Neural progenitor cell (in vitro differentiated cells): Measurements from ENCODE around the gene LILRA6. TPM values are rescaled to one million over a fixed set of nuclear protein-coding genes. Genes with fewer than 3 reads are reported as not detected.
A peak's percentile ranks its signal among the peaks of the same experiment; 100 is the strongest.

Experiments
- DNase-seq: peaks from one replicate; pipeline ENCODE4 v3.0.0-alpha.2; 2016; ENCODE audit warnings: low spot score
- H2AFZ ChIP-seq: fragments of 200-600 bp; sonication (generic); replicated peaks from 2 replicates; pipeline ENCODE4 v1.6.1; 2016; ENCODE audit warnings: antibody characterized with exemption
- H3F3A ChIP-seq: fragments of 200-600 bp; sonication (generic); 2 replicates; pipeline ENCODE4 v1.6.1; 2016; ENCODE audit warnings: antibody characterized with exemption, low read depth
- H3K27ac ChIP-seq: fragments of 200-600 bp; sonication (generic); 2 replicates; pipeline ENCODE4 v1.5.1; 2016; ENCODE audit warnings: mild to moderate bottlenecking
- H3K27me3 ChIP-seq: fragments of 200-600 bp; sonication (generic); 2 replicates; pipeline ENCODE4 v1.6.1; 2016; ENCODE audit warnings: mild to moderate bottlenecking, moderate library complexity
- H3K36me3 ChIP-seq: fragments of 200-600 bp; sonication (generic); 2 replicates; pipeline ENCODE4 v1.5.1; 2016
- H3K4me1 ChIP-seq: fragments of 200-600 bp; sonication (generic); 2 replicates; pipeline ENCODE4 v1.6.1; 2016; ENCODE audit warnings: mixed run types
- H3K4me2 ChIP-seq: fragments of 200-600 bp; sonication (generic); 2 replicates; pipeline ENCODE4 v1.6.1; 2016
- H3K4me3 ChIP-seq: fragments of 200-600 bp; sonication (generic); 2 replicates; pipeline ENCODE4 v1.5.1; 2016
- H3K79me2 ChIP-seq: fragments of 200-600 bp; sonication (generic); 2 replicates; pipeline ENCODE4 v1.6.1; 2016; ENCODE audit warnings: low read depth
- H3K9ac ChIP-seq: fragments of 200-600 bp; sonication (generic); 2 replicates; pipeline ENCODE4 v1.6.1; 2016
- H3K9me3 ChIP-seq: fragments of 200-600 bp; sonication (generic); 2 replicates; pipeline ENCODE4 v1.5.1; 2016; ENCODE audit warnings: low read depth
- H4K20me1 ChIP-seq: fragments of 200-600 bp; sonication (generic); 2 replicates; pipeline ENCODE4 v1.6.1; 2016; ENCODE audit warnings: low read depth
- H3K27ac Mint-ChIP-seq: 3 replicates; pipeline ENCODE4 v1.8.0; 2021; ENCODE audit warnings: mixed read lengths
- H3K27me3 Mint-ChIP-seq: 2 replicates; pipeline ENCODE4 v1.8.0; 2022; ENCODE audit warnings: low read depth, mild to moderate bottlenecking, inconsistent platforms, moderate library complexity, mixed read lengths; ENCODE audit not compliant: insufficient read depth
- H3K36me3 Mint-ChIP-seq: 3 replicates; pipeline ENCODE4 v1.8.0; 2021; ENCODE audit warnings: mixed read lengths
- H3K4me1 Mint-ChIP-seq: 3 replicates; pipeline ENCODE4 v1.8.0; 2021; ENCODE audit warnings: mixed read lengths
- H3K4me3 Mint-ChIP-seq: 3 replicates; pipeline ENCODE4 v1.8.0; 2021; ENCODE audit warnings: mild to moderate bottlenecking, moderate library complexity, mixed read lengths
- H3K9me3 Mint-ChIP-seq: 3 replicates; pipeline ENCODE4 v1.8.0; 2020; ENCODE audit warnings: mixed read lengths
- CTCF ChIP-seq: fragments of 200-600 bp; sonication (generic); IDR thresholded peaks from 2 replicates; pipeline ENCODE4 v1.5.1; 2017; ENCODE audit warnings: antibody characterized with exemption, mild to moderate bottlenecking
- EZH2 ChIP-seq: fragments of 200-600 bp; sonication (generic); IDR thresholded peaks from 2 replicates; pipeline ENCODE4 v1.6.1; 2017; ENCODE audit warnings: antibody characterized with exemption, mild to moderate bottlenecking, moderate library complexity
- EZH2phosphoT487 ChIP-seq: fragments of 200-600 bp; sonication (generic); IDR thresholded peaks from 2 replicates; pipeline ENCODE4 v1.6.1; 2017; ENCODE audit warnings: antibody characterized with exemption
- total RNA-seq: library from RNA; depleted of rRNA; stranded (reverse); fragments of >200 nt; gene quantifications from 2 replicates; pipeline ENCODE4 v1.2.3, GENCODE V29; 2015; ENCODE audit warnings: low replicate concordance

The LILRA6 gene
- total RNA-seq, 1 donor from 2014 or later, result not detected

GRCh38 chr19:54193011-54193410 lies 49.6 kb downstream of the LILRA6 start:
- H3K9me3 Mint-ChIP-seq, result no peaks in the 10 kb centered on the region
- H3K27ac Mint-ChIP-seq, result no peak overlapping the region
- Histone ChIP-seq H3K27ac (no peak overlapping the region), H3K9me3 (no peaks in the 10 kb centered on the region), H3K27me3 (no peaks in the 10 kb centered on the region), H3K4me2 (no peak overlapping the region), H3F3A (peaks cover 21% of the 10 kb centered on the region), H3K4me3 (no peak overlapping the region), H4K20me1 (peaks cover 14% of the 10 kb centered on the region), H3K4me1 (peaks cover 15% of the 10 kb centered on the region), H3K36me3 (peaks cover 4% of the 10 kb centered on the region), H3K79me2 (peaks cover 29% of the 10 kb centered on the region), H3K9ac (no peak overlapping the region), H2AFZ (no peak overlapping the region)
- peaks cover 16% of the 10 kb centered on the region for H3K27me3 Mint-ChIP-seq
- no peak for TF ChIP-seq CTCF
- TF ChIP-seq EZH2phosphoT487, result no peak
- no peak for TF ChIP-seq EZH2
- DNase-seq, result no peak
- peak overlapping the region; percentile 92 for H3K4me3 Mint-ChIP-seq
- peaks cover 13% of the 10 kb centered on the region for H3K4me1 Mint-ChIP-seq
- H3K36me3 Mint-ChIP-seq, result peaks cover 13% of the 10 kb centered on the region

GRCh38 chr19:54191811-54192453 lies 50.7 kb downstream of the LILRA6 start:
- no peaks in the 10 kb centered on the region for H3K27me3 ChIP-seq
- peak overlapping the region; percentile 76 for H3K9ac ChIP-seq
- DNase-seq, result no peak
- H3K79me2 ChIP-seq, result peaks cover 37% of the 10 kb centered on the region
- peaks cover 14% of the 10 kb centered on the region for H3K36me3 Mint-ChIP-seq
- H3K4me3 Mint-ChIP-seq, result peak overlapping the region; percentile 92
- peak overlapping the region; percentile 88 for H3K4me3 ChIP-seq
- peaks cover 21% of the 10 kb centered on the region for H3F3A ChIP-seq
- H4K20me1 ChIP-seq, result peaks cover 21% of the 10 kb centered on the region
- H3K27ac Mint-ChIP-seq, result no peak overlapping the region
- H3K27me3 Mint-ChIP-seq, result peaks cover 21% of the 10 kb centered on the region
- H3K4me1 ChIP-seq, result peaks cover 16% of the 10 kb centered on the region
- H3K9me3 ChIP-seq, result no peaks in the 10 kb centered on the region
- H3K27ac ChIP-seq, result peak overlapping the region; percentile 93
- H3K4me2 ChIP-seq, result peak overlapping the region; percentile 92
- no peaks in the 10 kb centered on the region for H3K9me3 Mint-ChIP-seq
- peaks cover 4% of the 10 kb centered on the region for H3K36me3 ChIP-seq
- TF ChIP-seq EZH2phosphoT487 (no peak), EZH2 (no peak), CTCF (no peak)
- peak overlapping the region; percentile 78 for H2AFZ ChIP-seq
- peaks cover 22% of the 10 kb centered on the region for H3K4me1 Mint-ChIP-seq

- H3K4me1 ChIP-seq, result peaks cover 16% of the 10 kb centered on the region
- H3K4me3 Mint-ChIP-seq, result peak within 1 kb of the TSS; percentile 92
- H3K4me3 ChIP-seq, result peak within 1 kb of the TSS; percentile 88
- no peaks in the 10 kb centered on the region for H3K9me3 Mint-ChIP-seq
- peak within 1 kb of the TSS; percentile 95 for H3K27ac ChIP-seq
- peaks cover 21% of the 10 kb centered on the region for H4K20me1 ChIP-seq
- TF ChIP-seq EZH2phosphoT487 (no peak), EZH2 (no peak), CTCF (no peak)
- peaks cover 21% of the 10 kb centered on the region for H3F3A ChIP-seq
- H3K36me3 Mint-ChIP-seq, result peaks cover 20% of the 10 kb centered on the region
- peaks cover 22% of the 10 kb centered on the region for H3K4me1 Mint-ChIP-seq
- peak within 1 kb of the TSS; percentile 76 for H3K9ac ChIP-seq
- H3K9me3 ChIP-seq, result no peaks in the 10 kb centered on the region
- H3K27me3 ChIP-seq, result no peaks in the 10 kb centered on the region
- peaks cover 21% of the 10 kb centered on the region for H3K27me3 Mint-ChIP-seq
- DNase-seq, result peak; percentile 92
- H3K79me2 ChIP-seq, result peaks cover 40% of the 10 kb centered on the region
- H2AFZ ChIP-seq, result peak within 1 kb of the TSS; percentile 78
- H3K4me2 ChIP-seq, result peak within 1 kb of the TSS; percentile 92
- peak within 1 kb of the TSS; percentile 99 for H3K27ac Mint-ChIP-seq
- peaks cover 4% of the 10 kb centered on the region for H3K36me3 ChIP-seq
Measured at GRCh38 chr19:54191011-54191810, 51.4 kb downstream of the LILRA6 start, which contains the start of gene TSEN34. TSS of gene TSEN34 (plus strand) at chr19:54191308. CDS start at chr19:54191365, 57 bp downstream.
